Brain microvascular endothelial cell (primary cell): ENCODE measurements around the gene ERC1.
"Not testable (repeated sequence)": the region's sequence is repeated elsewhere in the genome, so short reads cannot be mapped to it uniquely, and the experiment has no call there.

ENCODE experiments used
- DNase-seq: peaks from one replicate; pipeline ENCODE4 v3.0.0-alpha.2; 2020
- H3K27ac ChIP-seq: fragments of 250-450 bp; sonication (Bioruptor Pico); 2 replicates; pipeline ENCODE4 v1.5.1; 2020; ENCODE audit warnings: mild to moderate bottlenecking, moderate library complexity
- H3K27me3 ChIP-seq: fragments of 250-450 bp; sonication (Bioruptor Pico); replicated peaks from 2 replicates; pipeline ENCODE4 v1.5.1; 2020; ENCODE audit warnings: mild to moderate bottlenecking
- H3K36me3 ChIP-seq: fragments of 250-450 bp; sonication (Bioruptor Pico); replicated peaks from 2 replicates; pipeline ENCODE4 v1.5.1; 2020; ENCODE audit warnings: mild to moderate bottlenecking
- H3K4me3 ChIP-seq: 2 replicates; pipeline ENCODE4 v1.5.1; 2011; ENCODE audit warnings: low read depth, mild to moderate bottlenecking, control low read depth, low read length, moderate library complexity
- CTCF ChIP-seq: IDR thresholded peaks from 2 replicates; pipeline ENCODE4 v1.5.1; 2011; ENCODE audit warnings: low read depth, mild to moderate bottlenecking, moderate library complexity, low read length, control low read depth, inconsistent platforms; ENCODE audit errors: missing control alignments
- in situ Hi-C: cut with HindIII; loops from 2 replicates; pipeline ENCODE4 v1.10.0; 2017; ENCODE audit warnings: low sequenced_read_pairs, low pct_ligation_motif_present

The ERC1 gene

GRCh38 chr12:1246637-1247036, 255.6 kb downstream of the ERC1 start:
- no peak for DNase-seq
- no peak overlapping the region for H3K27ac ChIP-seq
- TF ChIP-seq CTCF = no peak
- in situ Hi-C loops = no loop called here
- H3K4me3 ChIP-seq = no peak overlapping the region
- H3K27me3 ChIP-seq = no peaks in the 10 kb centered on the region
- no peaks in the 10 kb centered on the region for H3K36me3 ChIP-seq

- Histone ChIP-seq H3K27ac (no peak overlapping the region), H3K36me3 (no peaks in the 10 kb centered on the region), H3K4me3 (no peak overlapping the region), H3K27me3 (no peaks in the 10 kb centered on the region)
- TF ChIP-seq CTCF = no peak
- in situ Hi-C loops = no loop called here
- peak; percentile 1 for DNase-seq
Observed at GRCh38 chr12:1250641-1251040, 259.6 kb downstream of the ERC1 start.

GRCh38 chr12:1252758-1253157, 261.7 kb downstream of the ERC1 start:
- Histone ChIP-seq H3K27ac (no peak overlapping the region), H3K27me3 (no peaks in the 10 kb centered on the region), H3K36me3 (no peaks in the 10 kb centered on the region), H3K4me3 (no peak overlapping the region)
- in situ Hi-C loops = no loop called here
- no peak for TF ChIP-seq CTCF
- DNase-seq = no peak

- in situ Hi-C loops, DNase-seq, H3K4me3 ChIP-seq, H3K27me3 ChIP-seq, H3K36me3 ChIP-seq, H3K27ac ChIP-seq: not testable (repeated sequence)
Observed at GRCh38 chr12:1255125-1255524, 264.1 kb downstream of the ERC1 start.

- H3K36me3 ChIP-seq, H3K27ac ChIP-seq, H3K27me3 ChIP-seq, H3K4me3 ChIP-seq, DNase-seq, in situ Hi-C loops: not testable (repeated sequence)
Observed at GRCh38 chr12:1255854-1256253, 264.8 kb downstream of the ERC1 start.

GRCh38 chr12:1256285-1256684, 265.3 kb downstream of the ERC1 start:
- no peak for TF ChIP-seq CTCF
- H3K27me3 ChIP-seq = no peaks in the 10 kb centered on the region
- DNase-seq = no peak
- in situ Hi-C loops = no loop called here
- no peak overlapping the region for H3K4me3 ChIP-seq
- no peaks in the 10 kb centered on the region for H3K36me3 ChIP-seq
- H3K27ac ChIP-seq = no peak overlapping the region

GRCh38 chr12:1256991-1257390, 266.0 kb downstream of the ERC1 start:
- no peak for DNase-seq
- no peaks in the 10 kb centered on the region for H3K27me3 ChIP-seq
- TF ChIP-seq CTCF = no peak
- in situ Hi-C loops = no loop called here
- no peak overlapping the region for H3K27ac ChIP-seq
- H3K36me3 ChIP-seq = no peaks in the 10 kb centered on the region
- H3K4me3 ChIP-seq = no peak overlapping the region
